WTC11 (cell line): Measurements from ENCODE around the gene CCDC77. TPM values are rescaled to one million over a fixed set of nuclear protein-coding genes. Genes with fewer than 3 reads are reported as not detected.

Experiments used
- ATAC-seq: fragments of 200-7000 bp; cut with Tn5 transposase; 2 replicates; pipeline ENCODE4 v1.10.0; 2021; ENCODE audit warnings: mild to moderate bottlenecking, moderate library complexity
- CTCF ChIA-PET: fragments of 300-600 bp; sonication (Branson Sonifier 250); formaldehyde crosslinking; loops from one replicate; lab custom pipeline; 2021; ENCODE audit warnings: antibody characterized with exemption; lab: Charles Lee
- POLR2A ChIA-PET: fragments of 350-600 bp; sonication (Branson Sonifier 250); formaldehyde crosslinking; loops from one replicate; lab custom pipeline; 2021; ENCODE audit warnings: antibody characterized with exemption; lab: Charles Lee
- DNase-seq: peaks from one replicate; pipeline ENCODE4 v3.0.0; 2021; ENCODE audit warnings: low spot score
- H3K27ac Mint-ChIP-seq: 2 replicates; pipeline ENCODE4 v1.8.0; 2021; ENCODE audit warnings: mixed read lengths
- H3K27me3 Mint-ChIP-seq: 2 replicates; pipeline ENCODE4 v1.8.0; 2021; ENCODE audit warnings: low read depth, mild to moderate bottlenecking, moderate library complexity, mixed read lengths
- H3K36me3 Mint-ChIP-seq: 2 replicates; pipeline ENCODE4 v1.8.0; 2021; ENCODE audit warnings: mixed read lengths
- H3K4me1 Mint-ChIP-seq: 2 replicates; pipeline ENCODE4 v1.8.0; 2022; ENCODE audit warnings: mixed read lengths
- H3K4me3 Mint-ChIP-seq: 2 replicates; pipeline ENCODE4 v1.8.0; 2021; ENCODE audit warnings: mild to moderate bottlenecking, moderate library complexity, mixed read lengths
- H3K9me3 Mint-ChIP-seq: 2 replicates; pipeline ENCODE4 v1.8.0; 2021; ENCODE audit warnings: mixed read lengths
- CREM ChIP-seq: sonication (generic); formaldehyde crosslinking; IDR thresholded peaks from 2 replicates; pipeline ENCODE4 v1.8.1; 2022; ENCODE audit warnings: mild to moderate bottlenecking, missing genetic modification reagents, moderate library complexity
- ETV6 ChIP-seq: sonication (generic); formaldehyde crosslinking; IDR thresholded peaks from 2 replicates; pipeline ENCODE4 v1.8.1; 2022; ENCODE audit warnings: mild to moderate bottlenecking, missing genetic modification reagents
- FOXK1 ChIP-seq: sonication (generic); formaldehyde crosslinking; IDR thresholded peaks from 2 replicates; pipeline ENCODE4 v1.8.0; 2022; ENCODE audit warnings: mild to moderate bottlenecking, moderate library complexity, missing genetic modification reagents
- FOXP1 ChIP-seq: sonication (generic); formaldehyde crosslinking; IDR thresholded peaks from 2 replicates; pipeline ENCODE4 v1.8.0; 2022; ENCODE audit warnings: missing genetic modification reagents, mild to moderate bottlenecking, moderate library complexity, borderline replicate concordance
- GTF2I ChIP-seq: fragments of 250-450 bp; sonication (Bioruptor Pico); conservative IDR thresholded peaks from 2 replicates; pipeline ENCODE4 v1.4.0; 2021; ENCODE audit warnings: mild to moderate bottlenecking
- MXD4 ChIP-seq: fragments of 250-450 bp; sonication (Bioruptor Pico); IDR thresholded peaks from 2 replicates; pipeline ENCODE4 v1.8.0; 2021; ENCODE audit warnings: mild to moderate bottlenecking, moderate library complexity, borderline replicate concordance
- NR1H2 ChIP-seq: sonication (generic); formaldehyde crosslinking; IDR thresholded peaks from 2 replicates; pipeline ENCODE4 v1.9.0; 2021; ENCODE audit warnings: mild to moderate bottlenecking, moderate library complexity, missing genetic modification reagents
- OVOL2 ChIP-seq: fragments of 250-450 bp; sonication (Bioruptor Pico); IDR thresholded peaks from 2 replicates; pipeline ENCODE4 v1.9.0; 2021; ENCODE audit warnings: mild to moderate bottlenecking, borderline replicate concordance
- PRRX2 ChIP-seq: fragments of 250-450 bp; sonication (Bioruptor Pico); IDR thresholded peaks from 2 replicates; pipeline ENCODE4 v1.8.0; 2021; ENCODE audit warnings: mild to moderate bottlenecking
- ZNF121 ChIP-seq: sonication (generic); formaldehyde crosslinking; IDR thresholded peaks from 2 replicates; pipeline ENCODE4 v1.8.0; 2023; ENCODE audit warnings: missing genetic modification reagents
- ZNF138 ChIP-seq: sonication (generic); formaldehyde crosslinking; conservative IDR thresholded peaks from 2 replicates; pipeline ENCODE4 v1.8.1; 2022; ENCODE audit warnings: mild to moderate bottlenecking, moderate library complexity, missing genetic modification reagents
- ZNF263 ChIP-seq: sonication (generic); formaldehyde crosslinking; IDR thresholded peaks from 2 replicates; pipeline ENCODE4 v1.8.1; 2022; ENCODE audit warnings: low read depth, mild to moderate bottlenecking, moderate library complexity, missing genetic modification reagents
- ZNF396 ChIP-seq: fragments of 250-450 bp; sonication (Bioruptor Pico); IDR thresholded peaks from 2 replicates; pipeline ENCODE4 v1.8.0; 2021; ENCODE audit warnings: mild to moderate bottlenecking, moderate library complexity, borderline replicate concordance
- ZNF423 ChIP-seq: fragments of 250-450 bp; sonication (Bioruptor Pico); IDR thresholded peaks from 2 replicates; pipeline ENCODE4 v2.1.2; 2022; ENCODE audit warnings: mild to moderate bottlenecking, moderate library complexity
- ZNF512 ChIP-seq: sonication (generic); formaldehyde crosslinking; IDR thresholded peaks from 2 replicates; pipeline ENCODE4 v1.8.1; 2022; ENCODE audit warnings: missing genetic modification reagents, borderline replicate concordance
- ZNF671 ChIP-seq: fragments of 250-450 bp; sonication (Bioruptor Pico); IDR thresholded peaks from 2 replicates; pipeline ENCODE4 v1.8.0; 2021; ENCODE audit warnings: mild to moderate bottlenecking
- ZSCAN18 ChIP-seq: fragments of 250-450 bp; sonication (Bioruptor Pico); IDR thresholded peaks from 2 replicates; pipeline ENCODE4 v2.1.2; 2022; ENCODE audit warnings: mild to moderate bottlenecking, moderate library complexity
- total RNA-seq: library from RNA; stranded (reverse); gene quantifications from 3 replicates; pipeline ENCODE4 v1.2.3, GENCODE V29; 2021
- TF ChIP-seq, protein P1 (sequence below): sonication (generic); formaldehyde crosslinking; IDR thresholded peaks from 2 replicates; pipeline ENCODE4 v1.8.0; 2022; ENCODE audit warnings: missing genetic modification reagents
- TF ChIP-seq, protein P2 (sequence below): fragments of 250-450 bp; sonication (Bioruptor Pico); IDR thresholded peaks from 2 replicates; pipeline ENCODE4 v1.9.0; 2021; ENCODE audit warnings: mild to moderate bottlenecking, borderline replicate concordance
- TF ChIP-seq, protein P3 (sequence below): sonication (generic); formaldehyde crosslinking; IDR thresholded peaks from 2 replicates; pipeline ENCODE4 v1.8.1; 2022; ENCODE audit warnings: low read depth, mild to moderate bottlenecking, moderate library complexity, missing genetic modification reagents, borderline replicate concordance
- TF ChIP-seq, protein P4 (sequence below): sonication (generic); formaldehyde crosslinking; conservative IDR thresholded peaks from 2 replicates; pipeline ENCODE4 v1.8.1; 2023; ENCODE audit warnings: mild to moderate bottlenecking, low read depth, missing genetic modification reagents, moderate library complexity

The CCDC77 gene
- total RNA-seq, 1 experiment from 2014 or later = 24.2 TPM

DNA sequence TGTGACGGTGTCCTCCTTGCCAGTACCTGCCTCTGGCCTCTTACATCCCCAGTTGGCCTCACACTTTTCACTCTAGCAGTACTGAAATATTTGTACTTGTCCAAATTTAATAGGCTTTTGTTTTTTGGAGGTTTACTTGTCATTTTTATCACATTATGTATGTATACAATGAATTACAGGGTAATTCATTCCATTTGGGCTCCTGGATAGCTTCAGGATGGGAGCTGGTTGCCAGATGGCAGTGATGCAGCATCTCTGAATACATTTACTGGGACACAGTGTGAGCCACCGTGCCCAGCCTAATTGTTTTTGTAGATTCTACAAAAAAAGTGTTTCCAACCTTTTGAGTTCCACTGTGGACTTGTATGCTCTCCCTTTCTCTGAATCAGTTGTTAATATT is 13.4 kb downstream of the CCDC77 start:
- ATAC-seq (no peak), DNase-seq (no peak)
- POLR2A ChIA-PET = no interaction called here
- TF ChIP-seq MXD4 (CRISPR knock-in tag) (no peak), ZNF263 (CRISPR knock-in tag) (no peak), ZNF423 (CRISPR knock-in tag) (no peak), OVOL2 (CRISPR knock-in tag) (no peak), ZNF396 (CRISPR knock-in tag) (no peak), FOXP1 (CRISPR knock-in tag) (no peak), CREM (CRISPR knock-in tag) (no peak)
- TF ChIP-seq, protein P1, sequence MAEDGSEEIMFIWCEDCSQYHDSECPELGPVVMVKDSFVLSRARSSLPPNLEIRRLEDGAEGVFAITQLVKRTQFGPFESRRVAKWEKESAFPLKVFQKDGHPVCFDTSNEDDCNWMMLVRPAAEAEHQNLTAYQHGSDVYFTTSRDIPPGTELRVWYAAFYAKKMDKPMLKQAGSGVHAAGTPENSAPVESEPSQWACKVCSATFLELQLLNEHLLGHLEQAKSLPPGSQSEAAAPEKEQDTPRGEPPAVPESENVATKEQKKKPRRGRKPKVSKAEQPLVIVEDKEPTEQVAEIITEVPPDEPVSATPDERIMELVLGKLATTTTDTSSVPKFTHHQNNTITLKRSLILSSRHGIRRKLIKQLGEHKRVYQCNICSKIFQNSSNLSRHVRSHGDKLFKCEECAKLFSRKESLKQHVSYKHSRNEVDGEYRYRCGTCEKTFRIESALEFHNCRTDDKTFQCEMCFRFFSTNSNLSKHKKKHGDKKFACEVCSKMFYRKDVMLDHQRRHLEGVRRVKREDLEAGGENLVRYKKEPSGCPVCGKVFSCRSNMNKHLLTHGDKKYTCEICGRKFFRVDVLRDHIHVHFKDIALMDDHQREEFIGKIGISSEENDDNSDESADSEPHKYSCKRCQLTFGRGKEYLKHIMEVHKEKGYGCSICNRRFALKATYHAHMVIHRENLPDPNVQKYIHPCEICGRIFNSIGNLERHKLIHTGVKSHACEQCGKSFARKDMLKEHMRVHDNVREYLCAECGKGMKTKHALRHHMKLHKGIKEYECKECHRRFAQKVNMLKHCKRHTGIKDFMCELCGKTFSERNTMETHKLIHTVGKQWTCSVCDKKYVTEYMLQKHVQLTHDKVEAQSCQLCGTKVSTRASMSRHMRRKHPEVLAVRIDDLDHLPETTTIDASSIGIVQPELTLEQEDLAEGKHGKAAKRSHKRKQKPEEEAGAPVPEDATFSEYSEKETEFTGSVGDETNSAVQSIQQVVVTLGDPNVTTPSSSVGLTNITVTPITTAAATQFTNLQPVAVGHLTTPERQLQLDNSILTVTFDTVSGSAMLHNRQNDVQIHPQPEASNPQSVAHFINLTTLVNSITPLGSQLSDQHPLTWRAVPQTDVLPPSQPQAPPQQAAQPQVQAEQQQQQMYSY = no peak
- Mint-ChIP-seq H3K4me1 (no peaks in the 10 kb centered on the region), H3K9me3 (no peaks in the 10 kb centered on the region), H3K4me3 (no peak overlapping the region), H3K36me3 (peaks cover 66% of the 10 kb centered on the region), H3K27ac (no peak overlapping the region), H3K27me3 (no peaks in the 10 kb centered on the region)
- CTCF ChIA-PET = no interaction called here

GRCh38 chr12:418432-418831 is 17.0 kb downstream of the CCDC77 start:
- Mint-ChIP-seq H3K27ac (no peak overlapping the region), H3K36me3 (peaks cover 55% of the 10 kb centered on the region), H3K4me3 (no peak overlapping the region), H3K9me3 (no peaks in the 10 kb centered on the region), H3K27me3 (no peaks in the 10 kb centered on the region), H3K4me1 (no peaks in the 10 kb centered on the region)
- ChIA-PET CTCF (no interaction called here), POLR2A (no interaction called here)
- DNase-seq (no peak), ATAC-seq (no peak)
- TF ChIP-seq NR1H2 (CRISPR knock-in tag) = no peak
- TF ChIP-seq, protein P2, sequence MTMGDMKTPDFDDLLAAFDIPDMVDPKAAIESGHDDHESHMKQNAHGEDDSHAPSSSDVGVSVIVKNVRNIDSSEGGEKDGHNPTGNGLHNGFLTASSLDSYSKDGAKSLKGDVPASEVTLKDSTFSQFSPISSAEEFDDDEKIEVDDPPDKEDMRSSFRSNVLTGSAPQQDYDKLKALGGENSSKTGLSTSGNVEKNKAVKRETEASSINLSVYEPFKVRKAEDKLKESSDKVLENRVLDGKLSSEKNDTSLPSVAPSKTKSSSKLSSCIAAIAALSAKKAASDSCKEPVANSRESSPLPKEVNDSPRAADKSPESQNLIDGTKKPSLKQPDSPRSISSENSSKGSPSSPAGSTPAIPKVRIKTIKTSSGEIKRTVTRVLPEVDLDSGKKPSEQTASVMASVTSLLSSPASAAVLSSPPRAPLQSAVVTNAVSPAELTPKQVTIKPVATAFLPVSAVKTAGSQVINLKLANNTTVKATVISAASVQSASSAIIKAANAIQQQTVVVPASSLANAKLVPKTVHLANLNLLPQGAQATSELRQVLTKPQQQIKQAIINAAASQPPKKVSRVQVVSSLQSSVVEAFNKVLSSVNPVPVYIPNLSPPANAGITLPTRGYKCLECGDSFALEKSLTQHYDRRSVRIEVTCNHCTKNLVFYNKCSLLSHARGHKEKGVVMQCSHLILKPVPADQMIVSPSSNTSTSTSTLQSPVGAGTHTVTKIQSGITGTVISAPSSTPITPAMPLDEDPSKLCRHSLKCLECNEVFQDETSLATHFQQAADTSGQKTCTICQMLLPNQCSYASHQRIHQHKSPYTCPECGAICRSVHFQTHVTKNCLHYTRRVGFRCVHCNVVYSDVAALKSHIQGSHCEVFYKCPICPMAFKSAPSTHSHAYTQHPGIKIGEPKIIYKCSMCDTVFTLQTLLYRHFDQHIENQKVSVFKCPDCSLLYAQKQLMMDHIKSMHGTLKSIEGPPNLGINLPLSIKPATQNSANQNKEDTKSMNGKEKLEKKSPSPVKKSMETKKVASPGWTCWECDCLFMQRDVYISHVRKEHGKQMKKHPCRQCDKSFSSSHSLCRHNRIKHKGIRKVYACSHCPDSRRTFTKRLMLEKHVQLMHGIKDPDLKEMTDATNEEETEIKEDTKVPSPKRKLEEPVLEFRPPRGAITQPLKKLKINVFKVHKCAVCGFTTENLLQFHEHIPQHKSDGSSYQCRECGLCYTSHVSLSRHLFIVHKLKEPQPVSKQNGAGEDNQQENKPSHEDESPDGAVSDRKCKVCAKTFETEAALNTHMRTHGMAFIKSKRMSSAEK (CRISPR knock-in tag) = no peak
- no peak for TF ChIP-seq ZNF512 (CRISPR knock-in tag)
- TF ChIP-seq ZSCAN18 (CRISPR knock-in tag) = no peak
- no peak for TF ChIP-seq GTF2I (CRISPR knock-in tag)
- TF ChIP-seq ZNF121 (CRISPR knock-in tag) = no peak
- TF ChIP-seq ZNF138 (CRISPR knock-in tag) = no peak
- TF ChIP-seq, protein P3, sequence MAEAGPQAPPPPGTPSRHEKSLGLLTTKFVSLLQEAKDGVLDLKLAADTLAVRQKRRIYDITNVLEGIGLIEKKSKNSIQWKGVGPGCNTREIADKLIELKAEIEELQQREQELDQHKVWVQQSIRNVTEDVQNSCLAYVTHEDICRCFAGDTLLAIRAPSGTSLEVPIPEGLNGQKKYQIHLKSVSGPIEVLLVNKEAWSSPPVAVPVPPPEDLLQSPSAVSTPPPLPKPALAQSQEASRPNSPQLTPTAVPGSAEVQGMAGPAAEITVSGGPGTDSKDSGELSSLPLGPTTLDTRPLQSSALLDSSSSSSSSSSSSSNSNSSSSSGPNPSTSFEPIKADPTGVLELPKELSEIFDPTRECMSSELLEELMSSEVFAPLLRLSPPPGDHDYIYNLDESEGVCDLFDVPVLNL (CRISPR knock-in tag) = no peak
- TF ChIP-seq ZNF671 = no peak
- TF ChIP-seq FOXK1 (CRISPR knock-in tag) = no peak
- no peak for TF ChIP-seq ETV6 (CRISPR knock-in tag)
- TF ChIP-seq, protein P4, sequence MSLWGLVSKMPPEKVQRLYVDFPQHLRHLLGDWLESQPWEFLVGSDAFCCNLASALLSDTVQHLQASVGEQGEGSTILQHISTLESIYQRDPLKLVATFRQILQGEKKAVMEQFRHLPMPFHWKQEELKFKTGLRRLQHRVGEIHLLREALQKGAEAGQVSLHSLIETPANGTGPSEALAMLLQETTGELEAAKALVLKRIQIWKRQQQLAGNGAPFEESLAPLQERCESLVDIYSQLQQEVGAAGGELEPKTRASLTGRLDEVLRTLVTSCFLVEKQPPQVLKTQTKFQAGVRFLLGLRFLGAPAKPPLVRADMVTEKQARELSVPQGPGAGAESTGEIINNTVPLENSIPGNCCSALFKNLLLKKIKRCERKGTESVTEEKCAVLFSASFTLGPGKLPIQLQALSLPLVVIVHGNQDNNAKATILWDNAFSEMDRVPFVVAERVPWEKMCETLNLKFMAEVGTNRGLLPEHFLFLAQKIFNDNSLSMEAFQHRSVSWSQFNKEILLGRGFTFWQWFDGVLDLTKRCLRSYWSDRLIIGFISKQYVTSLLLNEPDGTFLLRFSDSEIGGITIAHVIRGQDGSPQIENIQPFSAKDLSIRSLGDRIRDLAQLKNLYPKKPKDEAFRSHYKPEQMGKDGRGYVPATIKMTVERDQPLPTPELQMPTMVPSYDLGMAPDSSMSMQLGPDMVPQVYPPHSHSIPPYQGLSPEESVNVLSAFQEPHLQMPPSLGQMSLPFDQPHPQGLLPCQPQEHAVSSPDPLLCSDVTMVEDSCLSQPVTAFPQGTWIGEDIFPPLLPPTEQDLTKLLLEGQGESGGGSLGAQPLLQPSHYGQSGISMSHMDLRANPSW (CRISPR knock-in tag) = no peak
- TF ChIP-seq PRRX2 (CRISPR knock-in tag) = no peak
- no peak for TF ChIP-seq MXD4 (CRISPR knock-in tag)
- no peak for TF ChIP-seq OVOL2 (CRISPR knock-in tag)
